ENCODE results near the gene ITGA6.

DNA sequence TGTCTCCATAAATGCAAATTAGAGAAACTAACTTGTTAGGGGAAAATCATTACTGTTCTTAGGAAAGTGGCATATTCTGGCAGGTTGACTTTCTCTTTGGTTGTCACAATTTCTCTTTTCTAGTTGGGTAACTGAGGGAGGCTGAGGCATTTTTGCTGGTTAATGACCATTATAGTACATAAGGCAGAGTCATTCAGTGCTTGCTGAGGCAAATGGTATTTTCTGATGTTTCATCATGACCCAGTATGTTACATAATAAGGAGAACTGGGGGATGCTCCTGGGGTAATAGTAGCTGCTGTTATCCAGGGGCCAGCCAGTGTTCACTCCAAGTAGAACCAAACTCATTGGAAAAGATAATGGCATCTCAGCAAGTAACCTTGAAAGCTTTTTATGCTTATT is 62.3 kb downstream of the ITGA6 start:
- TF ChIP-seq PPARA (CRISPR knock-in tag; IDR thresholded peaks at IDR 0.05; ENCODE audit: borderline replicate concordance) (no peak), ARNTL (CRISPR knock-in tag; IDR thresholded peaks at IDR 0.05; ENCODE audit: borderline replicate concordance, low read depth) (no peak)
